22Rv1 (cell line): Measurements from ENCODE around the gene POLQ.

Experiments
- H3K27ac ChIP-seq: fragments of 450-650 bp; 2 replicates; pipeline ENCODE4 v1.5.1; 2017
- CTCF ChIP-seq: fragments of 450-650 bp; IDR thresholded peaks from 2 replicates; pipeline ENCODE4 v1.5.1; 2017; ENCODE audit warnings: mild to moderate bottlenecking
- ZFX ChIP-seq: fragments of 450-650 bp; IDR thresholded peaks from 2 replicates; pipeline ENCODE4 v1.6.1; 2017; ENCODE audit warnings: antibody characterized with exemption, borderline replicate concordance

The POLQ gene

DNA sequence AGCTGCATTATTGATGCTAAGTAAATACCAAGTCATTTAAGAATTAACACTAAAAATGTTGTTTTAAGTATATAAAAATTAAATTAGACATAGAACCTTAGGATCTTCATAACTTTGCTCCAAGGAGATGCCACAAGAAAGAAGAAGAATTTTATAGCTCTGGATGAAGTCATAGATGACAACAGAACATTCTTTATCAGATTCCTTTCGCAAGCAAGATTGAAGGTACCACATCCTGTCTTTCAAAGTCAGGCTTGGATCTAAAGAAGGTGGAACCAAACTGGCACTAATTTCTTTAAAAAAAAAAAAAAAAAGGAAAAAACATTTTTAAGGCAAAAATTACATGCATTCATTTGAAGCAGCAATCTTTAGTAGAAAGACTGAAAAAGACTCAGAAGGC is 62.5 kb downstream of the POLQ start:
- H3K27ac ChIP-seq, result no peak overlapping the region
- no peak for TF ChIP-seq ZFX
- no peak for TF ChIP-seq CTCF

- no peak overlapping the region for H3K27ac ChIP-seq
- TF ChIP-seq ZFX (no peak), CTCF (no peak)
These were observed 63.1 kb downstream of the POLQ start for GRCh38 chr3:121482660-121483059.

- H3K27ac ChIP-seq, result no peak overlapping the region
- TF ChIP-seq ZFX, result no peak
- TF ChIP-seq CTCF, result no peak
These were observed 64.5 kb downstream of the POLQ start for GRCh38 chr3:121481106-121481880.

- no peak overlapping the region for H3K27ac ChIP-seq
- no peak for TF ChIP-seq ZFX
- TF ChIP-seq CTCF, result no peak
These were observed 68.2 kb downstream of the POLQ start for GRCh38 chr3:121477589-121477988.

DNA sequence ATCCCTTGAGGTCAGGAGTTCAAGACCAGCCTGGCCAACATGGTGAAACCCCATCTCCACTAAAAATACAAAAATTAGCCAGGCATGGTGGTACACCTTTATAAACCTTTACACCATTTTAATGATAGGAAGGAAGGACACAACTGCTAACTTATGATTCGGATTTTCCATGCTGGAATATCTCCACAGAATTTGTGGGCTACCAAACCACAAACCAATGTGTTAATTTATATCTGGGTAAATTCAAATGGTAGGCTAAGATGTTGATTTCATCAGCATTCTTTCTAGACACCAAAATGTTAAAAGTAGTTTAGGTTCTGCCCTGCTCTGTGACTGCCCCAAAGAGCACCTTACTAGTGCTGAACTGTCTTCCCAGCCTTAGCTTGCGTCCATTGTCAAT is 72.8 kb downstream of the POLQ start:
- no peak overlapping the region for H3K27ac ChIP-seq
- TF ChIP-seq ZFX, result no peak
- no peak for TF ChIP-seq CTCF

- no peak overlapping the region for H3K27ac ChIP-seq
- no peak for TF ChIP-seq ZFX
- no peak for TF ChIP-seq CTCF
These were observed 78.7 kb downstream of the POLQ start for GRCh38 chr3:121467085-121467484.

DNA sequence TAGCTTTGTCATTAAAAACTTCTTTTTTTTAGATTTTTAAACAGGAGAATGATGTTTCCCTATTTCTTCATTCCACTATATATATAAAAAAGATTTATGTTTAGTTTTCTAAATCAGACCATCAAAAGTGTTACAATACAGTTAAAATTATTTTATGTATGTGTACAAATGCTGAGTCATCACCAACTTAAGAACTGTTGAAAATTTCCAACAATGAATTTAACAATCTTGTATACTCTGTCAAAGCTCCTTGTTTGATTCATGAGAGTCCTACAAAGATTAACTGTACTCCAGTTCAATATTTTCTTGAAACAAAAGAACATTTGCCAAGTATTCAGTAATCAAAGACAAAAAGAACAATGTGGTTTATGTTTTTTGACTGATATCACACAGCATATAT is 82.0 kb downstream of the POLQ start:
- TF ChIP-seq ZFX (no peak), CTCF (no peak)
- no peak overlapping the region for H3K27ac ChIP-seq
